ENCODE measurements around the gene LRRK1.

The LRRK1 gene

DNA sequence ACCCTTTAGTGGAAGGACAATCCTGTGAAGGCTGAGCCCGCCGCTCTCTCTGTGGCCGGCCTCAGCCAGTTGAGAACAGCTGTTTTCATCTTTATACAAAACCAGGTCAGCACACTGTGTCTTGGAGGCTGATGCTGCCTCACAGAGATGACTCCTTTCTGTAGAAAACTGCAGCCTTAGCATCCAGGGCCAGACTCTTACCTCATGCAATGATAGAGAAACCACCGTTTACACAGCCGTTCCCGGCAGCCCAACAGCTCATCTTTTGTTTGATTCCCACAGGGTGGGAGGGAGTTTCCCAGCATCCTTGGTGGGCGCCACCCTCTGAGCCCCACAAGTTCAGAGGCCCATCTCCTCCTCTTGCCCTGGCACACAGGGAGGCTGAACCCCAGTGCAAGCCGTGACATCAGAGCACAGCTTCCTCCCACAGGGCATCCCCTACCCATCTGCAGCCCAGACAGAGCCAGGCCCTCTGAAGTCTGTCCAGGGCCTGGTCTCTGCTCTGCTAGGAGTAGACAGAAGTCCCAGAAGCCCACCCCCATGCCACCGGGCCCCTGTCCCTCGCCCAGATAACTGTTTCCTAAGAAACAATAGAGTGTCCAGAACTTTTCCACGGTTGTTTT, 105.0 kb downstream of the LRRK1 start:
- TF ChIP-seq, protein P1, sequence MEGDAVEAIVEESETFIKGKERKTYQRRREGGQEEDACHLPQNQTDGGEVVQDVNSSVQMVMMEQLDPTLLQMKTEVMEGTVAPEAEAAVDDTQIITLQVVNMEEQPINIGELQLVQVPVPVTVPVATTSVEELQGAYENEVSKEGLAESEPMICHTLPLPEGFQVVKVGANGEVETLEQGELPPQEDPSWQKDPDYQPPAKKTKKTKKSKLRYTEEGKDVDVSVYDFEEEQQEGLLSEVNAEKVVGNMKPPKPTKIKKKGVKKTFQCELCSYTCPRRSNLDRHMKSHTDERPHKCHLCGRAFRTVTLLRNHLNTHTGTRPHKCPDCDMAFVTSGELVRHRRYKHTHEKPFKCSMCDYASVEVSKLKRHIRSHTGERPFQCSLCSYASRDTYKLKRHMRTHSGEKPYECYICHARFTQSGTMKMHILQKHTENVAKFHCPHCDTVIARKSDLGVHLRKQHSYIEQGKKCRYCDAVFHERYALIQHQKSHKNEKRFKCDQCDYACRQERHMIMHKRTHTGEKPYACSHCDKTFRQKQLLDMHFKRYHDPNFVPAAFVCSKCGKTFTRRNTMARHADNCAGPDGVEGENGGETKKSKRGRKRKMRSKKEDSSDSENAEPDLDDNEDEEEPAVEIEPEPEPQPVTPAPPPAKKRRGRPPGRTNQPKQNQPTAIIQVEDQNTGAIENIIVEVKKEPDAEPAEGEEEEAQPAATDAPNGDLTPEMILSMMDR (conservative IDR thresholded peaks at IDR 0.05; ENCODE audit: low read length), result no peak
- DNase-seq (ENCODE audit: low read depth), result no peak
- H3K4me3 ChIP-seq (ENCODE audit: low read length), result no peak overlapping the region

DNA sequence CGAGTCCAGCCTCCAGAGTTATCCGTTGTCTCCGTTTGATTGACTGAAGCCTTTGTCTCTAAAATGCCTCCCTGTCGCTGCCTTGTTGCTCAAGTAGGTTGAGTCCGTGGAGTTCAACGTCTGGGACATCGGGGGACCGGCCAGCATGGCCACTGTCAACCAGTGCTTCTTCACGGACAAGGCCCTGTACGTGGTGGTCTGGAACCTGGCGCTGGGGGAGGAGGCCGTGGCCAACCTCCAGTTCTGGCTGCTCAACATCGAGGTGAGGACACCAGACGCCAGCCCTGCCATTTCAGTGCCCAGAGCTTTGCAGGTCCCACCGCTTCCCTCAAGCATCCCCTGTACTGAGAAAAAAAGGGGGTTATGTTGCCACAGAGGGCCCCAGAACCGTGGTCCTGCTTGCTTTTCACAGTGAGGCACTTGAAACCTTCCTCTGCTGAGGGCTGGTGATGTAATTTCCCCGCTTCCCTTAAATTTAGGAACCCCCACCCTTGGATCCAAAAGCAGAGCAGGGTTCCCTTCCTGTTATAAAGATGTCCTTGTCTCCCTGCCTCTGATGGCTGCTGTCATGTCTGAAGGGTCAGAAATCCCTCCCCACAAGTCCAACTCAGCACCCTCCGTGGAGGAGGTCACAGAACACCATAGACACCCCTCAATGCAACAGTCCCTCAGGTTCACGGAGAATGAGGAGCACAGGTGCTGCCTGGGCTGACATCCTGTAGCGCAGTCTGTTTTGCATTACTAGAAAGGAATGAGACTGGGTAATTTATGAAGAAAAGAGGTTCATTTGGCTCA, 105.7 kb downstream of the LRRK1 start:
- TF ChIP-seq, protein P1 (conservative IDR thresholded peaks at IDR 0.05; ENCODE audit: low read length), result no peak
- no peak for DNase-seq (ENCODE audit: low read depth)
- H3K4me3 ChIP-seq (ENCODE audit: low read length), result no peak overlapping the region

DNA sequence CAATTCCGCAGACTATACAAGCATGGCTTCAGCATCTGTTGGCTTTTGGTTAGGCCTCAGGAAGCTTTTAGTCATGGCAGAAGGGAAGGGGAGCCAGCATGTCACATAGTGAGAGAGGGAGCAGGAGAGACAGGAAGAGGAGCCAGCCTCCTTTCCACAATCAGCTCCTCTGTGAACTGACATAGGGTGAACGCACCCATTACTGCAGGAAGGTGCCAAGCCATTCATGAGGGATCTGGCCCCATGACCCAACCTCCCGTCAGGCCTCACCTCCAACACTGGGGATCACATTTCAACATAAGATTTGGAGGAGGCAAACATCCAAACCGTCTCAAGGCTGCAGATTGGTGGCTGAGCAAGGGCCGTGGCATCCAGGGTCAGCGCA, 106.3 kb downstream of the LRRK1 start:
- no peak overlapping the region for H3K4me3 ChIP-seq (ENCODE audit: low read length)
- no peak for DNase-seq (ENCODE audit: low read depth)
- TF ChIP-seq, protein P1 (conservative IDR thresholded peaks at IDR 0.05; ENCODE audit: low read length), result no peak

DNA sequence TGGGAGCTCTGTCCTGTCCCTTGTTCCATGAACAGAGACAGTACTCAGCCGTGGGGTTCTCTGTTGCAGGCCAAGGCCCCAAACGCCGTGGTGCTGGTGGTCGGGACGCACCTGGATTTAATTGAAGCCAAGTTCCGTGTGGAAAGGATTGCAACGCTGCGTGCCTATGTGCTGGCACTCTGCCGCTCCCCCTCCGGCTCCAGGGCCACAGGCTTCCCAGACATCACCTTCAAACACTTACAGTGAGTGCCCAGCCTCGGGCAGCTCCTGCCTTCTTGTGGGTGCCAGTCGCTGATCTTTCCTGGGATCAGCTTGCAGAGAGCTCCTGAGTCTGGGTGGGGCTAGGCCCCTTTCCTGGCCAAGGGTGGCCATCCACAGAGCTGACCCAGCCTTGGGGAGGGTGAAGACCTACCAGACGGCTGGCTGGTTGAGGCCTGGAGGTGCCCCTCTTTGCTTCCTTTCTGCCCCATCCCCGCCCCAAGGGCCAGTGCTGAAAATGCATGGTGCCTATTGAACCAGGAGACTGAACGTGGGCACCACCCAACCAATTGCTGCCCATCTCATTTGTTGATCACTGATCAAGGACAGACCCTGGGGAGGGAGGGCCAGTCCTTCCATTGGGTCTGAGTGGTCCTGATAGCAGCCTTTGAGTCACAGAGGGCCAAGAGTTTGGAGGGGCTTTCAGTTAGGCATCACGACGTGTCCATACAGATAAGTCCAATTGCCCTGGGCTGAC, 106.9 kb downstream of the LRRK1 start:
- no peak overlapping the region for H3K4me3 ChIP-seq (ENCODE audit: low read length)
- no peak for DNase-seq (ENCODE audit: low read depth)
- TF ChIP-seq, protein P1 (conservative IDR thresholded peaks at IDR 0.05; ENCODE audit: low read length), result no peak

DNA sequence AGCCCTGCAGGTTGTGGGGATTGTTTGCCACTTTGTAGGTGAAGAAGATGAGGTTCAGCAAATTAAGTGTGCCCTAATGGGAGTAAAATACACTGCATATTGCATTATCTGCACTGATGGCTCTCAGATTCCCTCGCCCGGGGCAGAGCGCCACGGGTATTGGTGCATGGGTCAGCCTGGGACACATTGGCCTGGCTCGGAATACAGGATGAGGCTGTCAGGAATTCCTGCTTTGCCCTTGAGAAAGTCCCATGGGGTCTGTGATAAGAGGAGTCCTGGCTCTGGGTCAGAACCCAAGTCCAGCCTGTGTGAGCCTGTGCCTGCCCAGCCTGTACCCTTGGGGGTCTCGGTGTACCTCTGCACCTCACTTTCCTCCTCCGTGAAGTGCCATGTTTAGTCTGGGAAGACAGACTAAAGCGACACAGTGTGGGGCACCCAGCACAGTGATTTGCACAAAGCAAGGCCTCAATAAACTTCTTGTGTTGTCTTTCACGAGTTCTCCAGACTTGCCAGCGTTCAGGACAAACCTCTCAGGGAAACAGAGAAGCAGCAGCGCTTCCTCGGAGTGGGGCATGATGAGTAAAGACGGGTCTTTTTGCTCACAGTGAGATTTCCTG, 107.6 kb downstream of the LRRK1 start:
- DNase-seq (ENCODE audit: low read depth), result no peak
- H3K4me3 ChIP-seq (ENCODE audit: low read length), result no peak overlapping the region
- TF ChIP-seq, protein P1 (conservative IDR thresholded peaks at IDR 0.05; ENCODE audit: low read length), result no peak

DNA sequence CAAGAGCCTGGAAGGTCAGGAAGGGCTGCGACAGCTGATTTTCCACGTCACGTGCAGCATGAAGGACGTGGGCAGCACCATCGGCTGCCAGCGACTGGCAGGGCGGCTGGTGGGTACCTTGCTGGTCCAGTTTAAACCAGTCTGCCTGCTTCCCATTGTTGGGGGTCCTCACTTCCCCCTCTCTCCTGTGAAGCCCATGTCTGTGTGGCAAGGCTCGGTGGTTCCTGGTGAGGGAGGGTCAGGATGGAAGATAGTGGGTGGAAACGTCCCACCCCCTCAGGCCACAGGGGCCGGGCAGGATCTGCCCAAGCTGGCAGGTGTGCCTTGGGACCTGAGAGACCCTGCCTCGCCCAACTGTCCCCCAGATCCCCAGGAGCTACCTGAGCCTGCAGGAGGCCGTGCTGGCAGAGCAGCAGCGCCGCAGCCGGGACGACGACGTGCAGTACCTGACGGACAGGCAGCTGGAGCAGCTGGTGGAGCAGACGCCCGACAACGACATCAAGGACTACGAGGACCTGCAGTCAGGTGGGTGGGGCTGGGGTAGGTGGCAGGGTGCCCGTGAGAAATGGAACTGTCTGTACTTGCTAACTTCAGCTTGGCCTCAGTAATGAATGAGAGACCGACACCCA, 108.2 kb downstream of the LRRK1 start:
- TF ChIP-seq, protein P1 (conservative IDR thresholded peaks at IDR 0.05; ENCODE audit: low read length), result no peak
- DNase-seq (ENCODE audit: low read depth), result no peak
- H3K4me3 ChIP-seq (ENCODE audit: low read length), result no peak overlapping the region

Measured in AG10803 (cell line).